Mesothelial cell of epicardium (in vitro differentiated cells): ENCODE data around the gene SEPTIN5. TPM values are rescaled to one million over a fixed set of nuclear protein-coding genes. Genes with fewer than 3 reads are reported as not detected.

ENCODE experiments used
- DNase-seq, 2 experiments: peaks; one replicate each; pipeline ENCODE4 v3.0.0; 2021; ENCODE audit warnings: low spot score in 2 of 2; ENCODE audit not compliant: unreplicated experiment in 2 of 2
- H3K27ac Mint-ChIP-seq: 2 replicates; pipeline ENCODE4 v1.8.0; 2021; ENCODE audit warnings: mixed read lengths
- H3K27me3 Mint-ChIP-seq: 2 replicates; pipeline ENCODE4 v1.8.0; 2021; ENCODE audit warnings: low read depth, mixed read lengths
- H3K36me3 Mint-ChIP-seq: 2 replicates; pipeline ENCODE4 v1.8.0; 2021; ENCODE audit warnings: mixed read lengths
- H3K4me1 Mint-ChIP-seq: 2 replicates; pipeline ENCODE4 v1.8.0; 2021; ENCODE audit warnings: mixed read lengths
- H3K4me3 Mint-ChIP-seq: 2 replicates; pipeline ENCODE4 v1.8.0; 2021; ENCODE audit warnings: mild to moderate bottlenecking, moderate library complexity, mixed read lengths
- H3K9me3 Mint-ChIP-seq: 2 replicates; pipeline ENCODE4 v1.8.0; 2021; ENCODE audit warnings: mixed read lengths
- CTCF ChIP-seq: fragments of 200-600 bp; sonication (generic); IDR thresholded peaks from one replicate; pipeline ENCODE4 v1.5.0; 2021; ENCODE audit warnings: antibody characterized with exemption; ENCODE audit not compliant: unreplicated experiment
- total RNA-seq: library from RNA; stranded (reverse); gene quantifications from 3 replicates; pipeline ENCODE4 v1.2.1, GENCODE V29; 2021

The SEPTIN5 gene
- total RNA-seq, 1 donor from 2014 or later: 42.1 TPM

DNA sequence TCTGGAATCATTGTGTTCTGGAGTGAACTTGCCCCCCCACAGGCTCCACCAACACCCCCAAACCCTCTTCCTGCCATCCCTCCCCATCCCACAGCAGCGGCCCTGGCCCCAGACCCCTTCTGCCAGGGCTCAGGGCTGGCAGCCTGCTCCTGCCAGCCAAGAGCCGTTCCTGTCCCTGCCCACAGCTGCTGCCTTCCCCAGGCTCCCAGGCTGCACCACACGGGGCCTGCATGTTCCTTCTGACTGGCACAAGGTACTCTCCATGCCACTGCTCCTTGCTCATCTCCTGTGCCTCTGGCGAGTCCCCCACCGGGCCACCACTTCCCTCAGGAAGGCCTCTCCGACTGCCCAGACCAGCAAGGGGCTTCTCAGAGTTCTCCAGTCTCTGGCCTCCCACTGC, 14.0 kb downstream of the SEPTIN5 start:
- Mint-ChIP-seq H3K9me3 (no peaks in the 10 kb centered on the region), H3K4me3 (no peak overlapping the region), H3K27ac (no peak overlapping the region), H3K4me1 (peaks cover 7% of the 10 kb centered on the region), H3K36me3 (no peaks in the 10 kb centered on the region), H3K27me3 (peaks cover 68% of the 10 kb centered on the region)
- DNase-seq: no peak
- no peak for TF ChIP-seq CTCF

DNA sequence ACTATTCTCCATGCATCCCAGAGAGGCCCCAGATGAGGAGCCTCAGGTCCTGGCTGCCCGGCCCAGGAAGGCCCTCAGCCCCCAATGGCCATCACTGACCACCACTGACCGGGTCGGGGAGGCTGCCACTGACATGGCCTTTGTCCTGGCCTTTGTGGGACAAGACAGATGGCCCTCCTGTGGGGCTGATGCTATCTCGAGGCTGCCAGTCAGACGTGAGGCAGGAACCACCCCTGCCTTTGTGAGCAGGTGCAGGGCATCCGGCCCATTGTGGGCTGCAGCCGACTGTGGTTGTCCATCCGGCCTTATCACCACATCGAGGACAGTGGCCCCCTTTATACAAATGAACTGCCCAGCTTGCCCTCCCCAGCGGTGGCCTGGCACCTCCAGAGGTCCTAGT, 14.5 kb downstream of the SEPTIN5 start:
- Mint-ChIP-seq H3K27ac (no peak overlapping the region), H3K4me3 (no peak overlapping the region), H3K9me3 (no peaks in the 10 kb centered on the region), H3K27me3 (peaks cover 68% of the 10 kb centered on the region), H3K4me1 (peaks cover 5% of the 10 kb centered on the region), H3K36me3 (no peaks in the 10 kb centered on the region)
- no peak for TF ChIP-seq CTCF
- no peak for DNase-seq

DNA sequence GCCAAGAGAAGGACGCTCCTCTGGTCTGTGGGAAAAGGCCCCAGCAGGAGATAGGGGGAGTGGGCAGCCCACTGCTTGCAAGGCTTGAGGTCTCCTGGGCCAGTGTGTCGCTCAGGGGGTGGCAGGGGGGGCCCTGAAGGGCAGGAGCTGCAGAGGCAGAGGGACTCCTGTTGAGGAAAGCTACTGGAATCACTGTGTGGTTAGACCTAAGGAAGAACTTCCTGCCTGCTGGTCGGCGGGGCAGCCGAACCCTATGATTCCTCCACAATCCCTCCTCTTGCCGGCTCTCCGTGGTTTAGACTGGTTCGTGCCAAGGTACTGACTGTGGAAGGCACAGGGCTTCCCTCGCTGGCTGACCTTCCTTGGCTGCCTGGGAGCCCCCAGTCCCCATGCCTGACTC, 15.2 kb downstream of the SEPTIN5 start:
- Mint-ChIP-seq H3K4me3 (no peak overlapping the region), H3K27ac (no peak overlapping the region), H3K27me3 (peaks cover 70% of the 10 kb centered on the region), H3K4me1 (peaks cover 4% of the 10 kb centered on the region), H3K9me3 (no peaks in the 10 kb centered on the region), H3K36me3 (no peaks in the 10 kb centered on the region)
- DNase-seq: no peak
- no peak for TF ChIP-seq CTCF

GRCh38 chr22:19730198-19730597, 15.9 kb downstream of the SEPTIN5 start:
- Mint-ChIP-seq H3K4me3 (no peak overlapping the region), H3K27me3 (peaks cover 67% of the 10 kb centered on the region), H3K4me1 (peaks cover 2% of the 10 kb centered on the region), H3K27ac (no peak overlapping the region), H3K9me3 (no peaks in the 10 kb centered on the region), H3K36me3 (no peaks in the 10 kb centered on the region)
- no peak for TF ChIP-seq CTCF
- no peak for DNase-seq

- peaks cover 2% of the 10 kb centered on the region for H3K4me1 Mint-ChIP-seq
- peak; percentile 93 for TF ChIP-seq CTCF
- H3K36me3 Mint-ChIP-seq: no peaks in the 10 kb centered on the region
- DNase-seq: peak; percentile 85 to 97
- no peaks in the 10 kb centered on the region for H3K9me3 Mint-ChIP-seq
- H3K27ac Mint-ChIP-seq: no peak overlapping the region
- H3K4me3 Mint-ChIP-seq: peak overlapping the region; percentile 64
- peaks cover 64% of the 10 kb centered on the region for H3K27me3 Mint-ChIP-seq
Observed at GRCh38 chr22:19730655-19731360, 16.5 kb downstream of the SEPTIN5 start.
